Hindlimb muscle (tissue), 1 donor: Measurements from ENCODE around the gene TP53I11. TPM values are rescaled to one million over a fixed set of nuclear protein-coding genes. Genes with fewer than 3 reads are reported as not detected.

Experiments used
- DNase-seq: peaks from one replicate; pipeline ENCODE4 v3.0.0-alpha.2; 2013
- polyA plus RNA-seq: library from polyadenylated mRNA; unstranded; fragments of 120-200 nt; gene quantifications from one replicate; pipeline ENCODE4 v1.2.1, GENCODE V29; 2013; ENCODE audit not compliant: insufficient read length

Gene TP53I11
- polyA plus RNA-seq, 1 donor: 38.1 TPM

- DNase-seq: no peak
These were observed 38.3 kb downstream of the TP53I11 start for GRCh38 chr11:44912270-44912987.

GRCh38 chr11:44911029-44911814, 39.5 kb downstream of the TP53I11 start:
- DNase-seq: peak; percentile 86

GRCh38 chr11:44910591-44910990, 40.1 kb downstream of the TP53I11 start:
- no peak for DNase-seq

DNA sequence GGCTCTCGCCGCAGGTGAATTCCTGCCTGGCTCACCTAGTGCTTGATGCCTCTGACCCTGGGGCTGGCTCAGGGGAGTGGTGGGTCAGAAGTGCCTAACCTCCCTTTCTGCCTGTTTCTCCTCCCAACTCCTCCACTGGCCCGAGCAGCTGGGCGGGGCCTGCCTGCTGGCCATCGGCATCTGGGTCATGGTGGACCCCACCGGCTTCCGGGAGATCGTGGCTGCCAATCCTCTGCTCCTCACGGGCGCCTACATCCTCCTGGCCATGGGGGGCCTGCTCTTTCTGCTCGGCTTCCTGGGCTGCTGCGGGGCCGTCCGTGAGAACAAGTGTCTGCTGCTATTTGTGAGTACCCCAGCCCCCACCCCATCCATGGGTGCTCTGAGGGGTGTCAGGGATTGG, 41.1 kb downstream of the TP53I11 start:
- DNase-seq: no peak

GRCh38 chr11:44906649-44907048, 44.0 kb downstream of the TP53I11 start:
- no peak for DNase-seq

- DNase-seq: no peak
These were observed 45.4 kb downstream of the TP53I11 start for GRCh38 chr11:44905131-44905866.

GRCh38 chr11:44904261-44905020, 46.2 kb downstream of the TP53I11 start:
- no peak for DNase-seq

- DNase-seq: no peak
These were observed 47.2 kb downstream of the TP53I11 start for GRCh38 chr11:44903518-44903917.

DNA sequence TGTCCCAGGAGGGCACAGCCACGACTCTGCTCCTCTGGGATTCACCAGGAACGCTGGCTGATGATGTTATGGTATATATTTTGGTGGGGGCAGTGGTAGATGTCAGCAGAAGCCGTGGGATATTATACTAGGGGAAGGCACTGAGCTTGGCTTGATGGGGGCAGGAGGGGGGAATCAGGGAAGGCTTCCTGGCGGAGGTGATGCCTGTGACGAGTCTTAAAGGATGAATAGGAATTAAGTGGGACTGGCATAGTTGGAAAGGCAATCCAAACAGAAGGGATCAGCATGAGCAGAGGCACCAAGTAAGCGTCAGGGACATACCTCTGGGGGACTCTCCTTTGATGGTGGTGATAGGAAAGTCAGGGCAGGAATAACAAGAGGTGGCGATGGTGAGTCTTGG, 47.6 kb downstream of the TP53I11 start:
- no peak for DNase-seq

DNA sequence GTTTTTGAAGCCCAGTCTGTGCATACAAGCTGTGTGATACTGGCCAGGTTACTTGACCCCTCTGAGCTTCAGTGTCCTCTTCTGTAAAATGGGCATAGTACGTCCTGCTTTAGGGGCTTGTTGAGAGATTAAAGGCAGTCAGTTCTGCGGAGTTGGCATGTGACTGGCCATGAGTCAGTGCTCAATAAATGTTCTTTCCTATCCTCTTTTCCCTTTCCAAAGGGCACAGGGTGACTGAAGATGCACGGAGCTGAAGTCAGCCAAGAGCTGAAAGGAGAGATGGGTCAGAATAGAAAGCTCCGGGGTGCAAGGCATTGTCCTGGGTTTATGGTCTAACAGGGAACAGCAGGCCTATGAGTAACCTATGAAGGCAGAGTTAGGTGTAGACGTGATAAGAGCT, 48.9 kb downstream of the TP53I11 start:
- no peak for DNase-seq

DNA sequence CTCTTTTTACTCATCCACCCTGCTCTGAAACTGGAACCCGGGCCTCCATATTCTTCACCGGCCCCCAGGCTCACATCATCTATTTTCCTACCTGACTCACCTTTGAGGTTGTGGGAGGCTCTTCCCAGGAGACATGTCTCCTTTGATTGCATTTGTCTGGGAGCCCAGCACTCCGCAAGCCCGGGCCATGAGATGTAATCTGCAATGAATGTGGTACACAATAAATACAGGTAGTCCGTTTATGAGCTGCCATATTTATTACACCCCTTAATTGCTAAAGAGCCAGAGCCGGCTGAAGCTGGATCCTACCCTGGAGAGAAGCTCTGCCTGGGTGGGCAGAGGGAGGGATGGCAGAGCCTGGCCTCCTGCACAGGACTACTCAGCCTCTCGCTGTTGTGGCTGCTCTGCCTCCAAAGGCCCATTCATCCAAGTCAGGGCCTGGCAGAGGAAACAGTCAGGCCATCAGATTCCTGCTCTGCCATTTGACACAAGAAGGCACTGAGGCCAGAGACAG, 49.5 kb downstream of the TP53I11 start:
- DNase-seq: no peak

- no peak for DNase-seq
These were observed 50.7 kb downstream of the TP53I11 start for GRCh38 chr11:44899959-44900358.

DNA sequence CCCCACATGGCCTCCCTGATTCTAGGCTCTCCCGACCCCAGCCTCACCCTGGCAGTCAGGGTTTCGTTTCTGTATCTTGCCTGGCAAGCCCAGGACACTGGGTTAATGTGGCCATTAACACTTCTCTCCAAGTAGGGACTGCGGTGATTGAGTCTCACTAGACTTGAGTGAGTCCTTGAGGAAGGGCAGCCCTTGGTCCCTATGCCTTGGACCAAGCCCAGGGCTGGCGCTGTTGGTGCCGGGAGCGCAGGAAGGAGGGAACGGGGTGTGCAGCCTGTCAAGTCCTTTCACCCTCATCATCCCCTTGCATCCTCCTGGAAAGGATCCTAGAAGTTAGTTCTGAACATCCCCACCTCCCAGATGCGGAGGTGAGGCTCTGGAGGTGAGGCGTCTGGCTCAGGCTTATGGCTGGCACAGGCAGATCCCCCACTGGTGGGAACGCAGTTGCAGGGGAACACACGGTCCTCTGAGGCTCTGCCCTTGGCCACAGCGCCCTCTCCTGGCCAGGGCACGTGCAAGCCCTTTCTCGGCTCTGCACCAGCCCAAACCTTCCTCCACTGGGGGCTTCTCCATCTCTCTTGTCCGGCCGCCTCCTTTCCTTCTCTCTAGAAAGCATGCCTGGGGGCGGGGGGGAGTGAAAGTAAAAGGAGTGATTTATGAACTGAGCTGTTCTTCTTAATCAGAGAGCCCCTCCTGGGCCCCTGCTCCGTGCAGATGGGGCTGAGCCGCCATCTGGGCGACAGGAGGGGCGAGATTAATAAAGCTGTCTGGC, 56.7 kb downstream of the TP53I11 start:
- DNase-seq: peak; percentile 69

DNA sequence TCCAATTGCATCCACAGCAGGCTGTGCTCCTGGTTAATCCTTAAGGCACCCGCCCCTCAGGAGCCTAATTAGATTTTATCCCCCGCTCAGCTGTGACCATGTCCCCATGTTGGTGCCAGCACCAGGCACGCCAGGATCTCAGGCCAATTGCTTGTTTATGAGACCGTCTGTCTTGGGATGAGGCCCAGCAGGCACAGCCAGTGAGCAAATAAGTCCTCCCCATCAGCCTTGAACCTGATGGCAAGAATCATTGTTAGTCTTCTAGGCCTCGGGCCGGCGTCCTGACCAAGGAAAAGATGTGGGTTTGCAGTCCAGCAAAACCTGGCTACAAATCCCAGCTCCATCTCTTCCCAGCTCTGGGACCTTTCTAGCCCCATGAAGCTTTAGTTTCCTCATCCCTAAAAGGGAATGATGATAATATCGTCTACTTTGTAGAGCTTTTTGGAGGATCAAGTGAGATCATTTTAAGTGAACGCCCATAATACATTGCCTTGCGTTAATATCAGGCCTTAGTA, 57.3 kb downstream of the TP53I11 start:
- peak; percentile 43 for DNase-seq

- DNase-seq: no peak
These were observed 57.8 kb downstream of the TP53I11 start for GRCh38 chr11:44892843-44893242.

DNA sequence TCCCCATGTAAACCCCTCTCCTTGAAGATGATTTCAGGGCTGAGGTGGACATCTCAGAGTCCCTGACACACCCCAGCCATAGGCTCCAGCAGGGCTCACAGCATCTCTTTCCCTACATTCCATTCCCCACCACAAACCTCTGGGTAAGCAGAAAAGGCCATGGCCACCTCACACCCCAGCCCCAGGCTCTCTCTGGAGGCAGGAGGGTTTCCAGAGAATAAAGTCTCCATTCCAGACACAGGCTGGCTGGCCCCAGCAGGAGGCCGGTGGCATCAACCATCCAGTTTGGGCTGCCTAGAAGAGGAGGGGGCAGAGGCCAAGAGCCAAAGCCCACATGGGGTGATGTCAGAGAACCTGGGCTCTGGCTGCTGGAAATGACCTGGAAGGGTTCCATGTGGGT, 61.4 kb downstream of the TP53I11 start:
- no peak for DNase-seq

- no peak for DNase-seq
These were observed 63.0 kb downstream of the TP53I11 start for GRCh38 chr11:44887636-44888035.

DNA sequence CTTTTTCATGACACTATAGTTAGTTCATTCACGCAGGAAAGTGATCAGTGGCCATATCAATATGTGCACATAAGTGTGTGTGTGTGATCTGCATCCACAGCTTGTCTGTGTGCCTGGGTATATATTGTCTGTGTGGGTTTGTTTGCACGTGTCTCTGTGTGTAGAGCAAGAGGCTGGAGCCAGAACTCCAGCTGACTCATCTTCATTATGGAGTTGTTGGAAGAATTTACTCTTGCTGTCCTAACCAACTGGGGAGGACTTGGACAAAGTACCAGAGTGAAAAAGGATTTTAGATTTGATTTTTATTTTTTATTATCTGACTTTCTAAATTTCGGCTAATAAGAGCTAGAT, 63.9 kb downstream of the TP53I11 start:
- DNase-seq: peak; percentile 74

DNA sequence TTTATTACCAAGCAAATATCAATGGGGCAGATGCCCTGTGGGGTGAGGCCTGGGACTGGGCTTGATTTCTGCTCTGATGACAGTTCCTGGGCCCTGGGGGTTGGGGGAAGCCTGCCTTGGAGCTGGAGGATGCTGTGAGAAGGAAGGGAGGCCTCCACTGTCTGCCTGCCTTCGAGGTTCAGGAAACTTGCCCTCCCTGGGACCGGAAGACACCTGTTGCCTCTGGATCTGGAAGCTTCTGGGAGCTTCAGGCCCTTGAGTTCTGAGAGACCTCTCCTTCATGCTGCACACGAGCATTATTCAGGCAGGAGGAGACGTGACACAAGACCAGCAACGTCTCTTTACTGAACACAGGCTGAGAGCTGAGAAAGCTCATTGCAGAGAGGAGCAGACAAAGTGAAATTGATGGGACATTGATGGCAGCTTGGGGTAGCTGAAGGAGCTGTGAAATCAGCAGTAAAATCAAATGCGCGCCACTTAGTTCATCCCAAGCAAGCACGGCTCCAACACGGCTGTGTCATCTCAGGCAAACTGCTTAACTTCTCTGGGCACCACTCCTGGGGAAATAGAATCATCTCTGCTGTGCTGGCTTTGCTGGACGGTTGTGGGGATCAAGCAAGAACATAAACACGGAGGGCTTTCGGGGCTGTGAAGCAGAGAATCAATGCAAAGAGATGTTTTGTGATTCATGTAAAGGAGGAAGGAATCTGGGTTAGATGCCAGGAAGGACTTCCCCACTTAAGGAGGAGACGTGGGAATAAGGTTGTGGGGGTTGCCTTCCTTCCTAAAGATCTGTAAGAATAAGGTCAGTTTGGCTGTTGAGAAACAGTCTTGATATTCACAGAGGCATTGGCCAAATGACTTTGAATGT, 64.5 kb downstream of the TP53I11 start:
- no peak for DNase-seq

DNA sequence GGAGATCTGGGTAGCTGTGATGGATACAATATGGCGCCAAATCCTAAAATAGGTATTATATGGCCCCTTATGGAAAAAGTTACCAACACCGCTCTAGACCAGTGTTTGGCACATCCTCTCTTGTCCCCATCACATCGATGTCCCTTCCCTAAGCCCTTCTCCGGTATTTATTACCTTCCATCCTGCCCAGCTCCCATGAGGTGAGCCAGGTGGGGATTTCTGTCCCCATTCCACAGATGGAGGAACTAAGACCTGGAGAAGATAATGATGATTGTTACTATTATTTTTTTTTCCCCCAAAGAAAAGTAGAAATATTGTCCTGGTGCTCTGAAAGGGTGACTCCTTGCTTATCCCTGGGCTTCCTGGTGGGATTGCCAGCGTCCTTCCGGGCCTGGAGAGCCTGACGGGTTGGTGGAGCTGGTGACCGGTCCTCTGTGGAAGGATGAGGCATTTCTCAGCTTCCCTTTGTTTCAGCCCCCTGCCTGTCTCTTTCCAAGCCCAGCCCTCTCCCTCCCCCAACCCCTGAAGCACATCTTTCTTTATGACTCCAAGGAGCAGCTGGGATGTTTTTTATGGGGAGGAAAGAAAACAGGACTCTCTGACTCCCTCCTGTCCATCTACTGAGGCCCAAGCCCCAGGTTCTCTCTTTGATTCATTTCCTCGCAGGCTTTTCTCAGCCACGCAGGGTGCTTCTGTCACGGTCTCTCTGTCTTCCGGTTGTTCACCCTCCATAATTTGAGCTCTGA, 65.4 kb downstream of the TP53I11 start:
- DNase-seq: no peak
